H1 (cell line): ENCODE measurements around the gene OGT. TPM values are rescaled to one million over a fixed set of nuclear protein-coding genes. Genes with fewer than 3 reads are reported as not detected.

ENCODE experiments used
- CTCF ChIA-PET: fragments of 300-600 bp; sonication (Branson Sonifier 250); formaldehyde crosslinking; loops from one replicate; lab custom pipeline; 2021; ENCODE audit not compliant: partially characterized antibody; lab: Charles Lee
- POLR2A ChIA-PET: fragments of 300-600 bp; sonication (Branson Sonifier 250); formaldehyde crosslinking; loops from one replicate; lab custom pipeline; 2021; ENCODE audit warnings: inconsistent platforms; ENCODE audit not compliant: partially characterized antibody; lab: Charles Lee
- DNase-seq, 2 experiments: peaks; one replicate each; pipeline versions ENCODE4 v3.0.0 to v3.0.0-alpha.2; 2010 to 2022; ENCODE audit warnings: low spot score in 2 of 2, low read depth in 1 of 2, mixed read lengths in 1 of 2
- FAIRE-seq: peaks from 2 replicates; lab custom pipeline; 2011; peaks lifted over from hg19 to GRCh38; lab: Jason Lieb, UNC
- H2AFZ ChIP-seq: 2 replicates; pipeline ENCODE4 v1.8.1; 2012; ENCODE audit warnings: low read length, inconsistent platforms
- H2AK5ac ChIP-seq: 2 replicates; pipeline ENCODE4 v1.6.1; 2013; ENCODE audit warnings: low read depth, low read length
- H2BK120ac ChIP-seq: replicated peaks from 2 replicates; pipeline ENCODE3; 2013; ENCODE audit warnings: low read depth, low read length, inconsistent platforms
- H2BK12ac ChIP-seq: 2 replicates; pipeline ENCODE4 v1.6.1; 2013; ENCODE audit warnings: low read depth, low read length
- H2BK15ac ChIP-seq: 2 replicates; pipeline ENCODE4 v1.6.1; 2013; ENCODE audit warnings: low read length
- H2BK20ac ChIP-seq: 2 replicates; pipeline ENCODE4 v1.6.1; 2013; ENCODE audit warnings: low read length
- H2BK5ac ChIP-seq: 2 replicates; pipeline ENCODE4 v1.6.1; 2013; ENCODE audit warnings: low read depth, low read length
- H3K14ac ChIP-seq: 2 replicates; pipeline ENCODE4 v1.6.1; 2013; ENCODE audit warnings: inconsistent platforms; ENCODE audit not compliant: insufficient read length
- H3K18ac ChIP-seq: 2 replicates; pipeline ENCODE4 v1.6.1; 2013; ENCODE audit warnings: low read length; ENCODE audit errors: extremely low read depth
- H3K23ac ChIP-seq: 2 replicates; pipeline ENCODE4 v1.6.1; 2013; ENCODE audit warnings: inconsistent platforms; ENCODE audit not compliant: insufficient read length
- H3K23me2 ChIP-seq: 2 replicates; pipeline ENCODE4 v1.6.1; 2013; ENCODE audit warnings: low read depth, low read length
- H3K27ac ChIP-seq: 2 replicates; pipeline ENCODE4 v1.6.1; 2011; ENCODE audit warnings: low read depth, low read length, inconsistent platforms
- H3K27me3 ChIP-seq, 4 experiments: replicated peaks in 1 of 4; 1 replicate in 1 of 4; 2 replicates in 3 of 4; pipeline versions ENCODE4 v1.6.1 to v1.8.1; 2011 to 2013; ENCODE audit warnings: low read length in 3 of 4, mild to moderate bottlenecking in 3 of 4, inconsistent platforms in 2 of 4, mixed read lengths in 2 of 4, moderate library complexity in 1 of 4; ENCODE audit not compliant: control insufficient read depth in 3 of 4, insufficient read depth in 3 of 4; ENCODE audit errors: extremely low read depth in 1 of 4
- H3K36me3 ChIP-seq, 4 experiments: 2 replicates each; pipeline versions ENCODE4 v1.6.1 to v1.8.1; 2011 to 2013; ENCODE audit warnings: mild to moderate bottlenecking in 4 of 4, low read length in 3 of 4, moderate library complexity in 2 of 4, control low read depth in 1 of 4, inconsistent platforms in 1 of 4; ENCODE audit not compliant: insufficient read depth in 4 of 4, control insufficient read depth in 2 of 4
- H3K4ac ChIP-seq: replicated peaks from 2 replicates; pipeline ENCODE3; 2013; ENCODE audit warnings: low read length, low read depth, mixed read lengths, inconsistent platforms; ENCODE audit not compliant: insufficient read length
- H3K4me1 ChIP-seq, 4 experiments: replicated peaks in 1 of 4; 1 replicate in 1 of 4; 2 replicates in 3 of 4; pipeline versions ENCODE4 v1.6.1 to v1.8.1; 2011 to 2013; ENCODE audit warnings: low read length in 3 of 4, inconsistent platforms in 2 of 4, mixed read lengths in 1 of 4; ENCODE audit not compliant: insufficient read depth in 4 of 4, control insufficient read depth in 3 of 4
- H3K4me2 ChIP-seq, 2 experiments: 2 replicates each; pipeline versions ENCODE4 v1.6.1 to v1.8.1; 2011 to 2013; ENCODE audit warnings: low read depth in 2 of 2, low read length in 2 of 2, control low read depth in 1 of 2, inconsistent platforms in 1 of 2, mild to moderate bottlenecking in 1 of 2; ENCODE audit not compliant: insufficient read depth in 1 of 2
- H3K4me3 ChIP-seq, 4 experiments: fragments of 200-600, 300-600 bp in 1 of 4; sonication (generic), shearing (Covaris generic), sonication (Bioruptor Twin) in 1 of 4; 2 replicates each; pipeline versions ENCODE4 v1.5.1 to v1.8.1; 2011 to 2016; ENCODE audit warnings: low read length in 4 of 4, low read depth in 3 of 4, control low read depth in 2 of 4, inconsistent platforms in 2 of 4, mild to moderate bottlenecking in 2 of 4, mixed read lengths in 1 of 4, moderate library complexity in 1 of 4; ENCODE audit not compliant: insufficient read depth in 2 of 4; ENCODE audit errors: extremely low read depth in 1 of 4
- H3K56ac ChIP-seq: replicated peaks from 2 replicates; pipeline ENCODE3; 2013; ENCODE audit warnings: low read depth, mild to moderate bottlenecking, mixed read lengths, low read length, inconsistent platforms; ENCODE audit not compliant: insufficient read length
- H3K79me1 ChIP-seq: 2 replicates; pipeline ENCODE4 v1.6.1; 2013; ENCODE audit warnings: low read depth, low read length, control low read depth
- H3K79me2 ChIP-seq, 2 experiments: 2 replicates each; pipeline versions ENCODE4 v1.6.1 to v1.8.1; 2012 to 2013; ENCODE audit warnings: low read length in 2 of 2, mild to moderate bottlenecking in 2 of 2, inconsistent platforms in 1 of 2; ENCODE audit not compliant: insufficient read depth in 2 of 2, control insufficient read depth in 1 of 2
- H3K9ac ChIP-seq, 4 experiments: replicated peaks in 1 of 4; 1 replicate in 1 of 4; 2 replicates in 3 of 4; pipeline versions ENCODE4 v1.6.1 to v1.8.1; 2011 to 2013; ENCODE audit warnings: low read depth in 3 of 4, low read length in 3 of 4, control low read depth in 2 of 4, mild to moderate bottlenecking in 2 of 4, moderate library complexity in 2 of 4, inconsistent platforms in 1 of 4; ENCODE audit errors: extremely low read depth in 1 of 4
- H3K9me3 ChIP-seq, 2 experiments: 2 replicates each; pipeline versions ENCODE4 v1.6.1 to v1.8.1; 2012 to 2013; ENCODE audit warnings: mild to moderate bottlenecking in 2 of 2, moderate library complexity in 2 of 2, control low read depth in 1 of 2, inconsistent platforms in 1 of 2, low read depth in 1 of 2, low read length in 1 of 2, mixed read lengths in 1 of 2; ENCODE audit not compliant: insufficient read depth in 2 of 2
- H4K20me1 ChIP-seq, 2 experiments: replicated peaks in 1 of 2; 2 replicates each; pipeline versions ENCODE3 to v1.8.1; 2011 to 2013; ENCODE audit warnings: inconsistent platforms in 2 of 2, low read length in 2 of 2, mild to moderate bottlenecking in 1 of 2; ENCODE audit not compliant: insufficient read depth in 2 of 2, control insufficient read depth in 1 of 2
- H4K5ac ChIP-seq: 2 replicates; pipeline ENCODE4 v1.6.1; 2013; ENCODE audit warnings: low read length, low read depth, mixed read lengths, inconsistent platforms; ENCODE audit not compliant: insufficient read length
- H4K8ac ChIP-seq: 2 replicates; pipeline ENCODE4 v1.8.0; 2013; ENCODE audit warnings: mild to moderate bottlenecking, moderate library complexity, low read length, inconsistent platforms; ENCODE audit not compliant: insufficient read depth; ENCODE audit errors: extremely low read depth
- H4K91ac ChIP-seq: replicated peaks from 2 replicates; pipeline ENCODE3; 2013; ENCODE audit warnings: low read length, mixed read lengths, inconsistent platforms; ENCODE audit not compliant: insufficient read length
- CHD1 ChIP-seq: IDR thresholded peaks from 2 replicates; pipeline ENCODE4 v1.6.1; 2012; ENCODE audit warnings: low read depth, low read length, improper control_type of control experiment
- EZH2 ChIP-seq: fragments of 200-600 bp; sonication (generic); IDR thresholded peaks from 2 replicates; pipeline ENCODE4 v1.7.1; 2012; ENCODE audit warnings: low read depth, mild to moderate bottlenecking, moderate library complexity, low read length, inconsistent platforms; ENCODE audit not compliant: severe bottlenecking
- KDM4A ChIP-seq: IDR thresholded peaks from one replicate; pipeline ENCODE4 v1.7.1; 2012; ENCODE audit warnings: low read depth, mild to moderate bottlenecking, moderate library complexity, low read length, inconsistent platforms; ENCODE audit not compliant: severe bottlenecking
- NANOG ChIP-seq: IDR thresholded peaks from 2 replicates; pipeline ENCODE4 v1.6.1; 2011; ENCODE audit warnings: low read length, low read depth, mild to moderate bottlenecking, inconsistent platforms; ENCODE audit not compliant: insufficient read depth, poor library complexity, severe bottlenecking
- POLR2A ChIP-seq, 2 experiments: IDR thresholded peaks; 1 replicate in 1 of 2; 2 replicates in 1 of 2; pipeline ENCODE4 v1.6.1; 2011; ENCODE audit warnings: low read depth in 2 of 2, low read length in 2 of 2, mild to moderate bottlenecking in 2 of 2; ENCODE audit errors: control extremely low read depth in 1 of 2
- RFX5 ChIP-seq: IDR thresholded peaks from 2 replicates; pipeline ENCODE4 v1.6.1; 2011; ENCODE audit warnings: low read depth, low read length, improper control_type of control experiment, borderline replicate concordance
- SAP30 ChIP-seq: fragments of 300-600 bp; sonication (generic); IDR thresholded peaks from 2 replicates; pipeline ENCODE4 v1.7.1; 2012; ENCODE audit warnings: low read length, moderate library complexity, mild to moderate bottlenecking, inconsistent platforms; ENCODE audit not compliant: insufficient read depth, insufficient replicate concordance
- SUZ12 ChIP-seq: fragments of 200-600 bp; sonication (generic); IDR thresholded peaks from 2 replicates; pipeline ENCODE4 v1.6.1; 2012; ENCODE audit warnings: mild to moderate bottlenecking, inconsistent platforms, low read length, moderate library complexity, mixed read lengths
- TAF1 ChIP-seq: IDR thresholded peaks from 2 replicates; pipeline ENCODE4 v1.6.1; 2011; ENCODE audit warnings: mild to moderate bottlenecking, low read depth, low read length
- USF2 ChIP-seq: IDR thresholded peaks from 2 replicates; pipeline ENCODE4 v1.6.1; 2011; ENCODE audit warnings: low read length, improper control_type of control experiment
- WGBS, 2 experiments: shearing (Covaris generic) in 1 of 2; methylation state at CpG; one replicate each; pipeline versions ENCODE4 v1.1.6 to v1.1.7; 2013 to 2015; ENCODE audit warnings: low lambda C conversion rate in 2 of 2, mixed read lengths in 2 of 2, inconsistent platforms in 1 of 2, low coverage in 1 of 2, missing lambda C conversion rate in 1 of 2; ENCODE audit not compliant: insufficient replicate concordance in 2 of 2, insufficient coverage in 1 of 2, insufficient read length in 1 of 2; ENCODE audit errors: extremely low coverage in 1 of 2, missing lambda C conversion rate in 1 of 2; 5-methylcytosine and 5-hydroxymethylcytosine counted together
- polyA plus RNA-seq, 7 experiments: library from polyadenylated mRNA; depleted of rRNA in 3 of 7; stranded (reverse) in 5 of 7; unstranded in 2 of 7; fragments of >200 nt in 5 of 7; fragments of 200-250 nt in 2 of 7; gene quantifications; 1 replicate in 5 of 7; 2 replicates in 1 of 7; 4 replicates in 1 of 7; pipeline versions ENCODE4 v1.2.1 to v1.2.3, GENCODE V29; 2011 to 2013; ENCODE audit warnings: missing spikeins in 2 of 7, mixed read lengths in 2 of 7
- total RNA-seq: library from RNA; stranded (reverse); fragmentation: NEBNext Ultra II Directional; extraction: Animal tissue kit (Norgen Biotek cat#: 25700); gene quantifications from 2 replicates; pipeline ENCODE4 v1.2.1, GENCODE V29; 2021

Gene OGT
- total and polyA plus RNA-seq, 2 of the 8 experiments (the other 6 are each of a cell fraction or from before 2014, with no cell fraction given): 130 to 169 TPM

GRCh38 chrX:71556036-71556435 lies 23.1 kb downstream of the OGT start:
- Histone ChIP-seq H2BK12ac (no peak overlapping the region), H4K5ac (no peak overlapping the region), H2BK5ac (no peak overlapping the region), H3K9me3 (no peaks in the 10 kb centered on the region), H3K4me3 (no peak overlapping the region), H3K14ac (no peak overlapping the region), H2BK20ac (no peak overlapping the region), H3K18ac (no peak overlapping the region), H4K8ac (no peak overlapping the region), H3K23me2 (no peaks in the 10 kb centered on the region), H3K23ac (no peak overlapping the region), H2BK120ac (no peak overlapping the region), H3K4me2 (no peak overlapping the region), H2AFZ (no peak overlapping the region), H2BK15ac (no peak overlapping the region), H2AK5ac (no peak overlapping the region), H3K4me1 (no peaks in the 10 kb centered on the region), H3K27ac (no peak overlapping the region), H3K9ac (no peak overlapping the region), H4K20me1 (peaks cover 0 to 2% of the 10 kb centered on the region in 2 experiments), H4K91ac (no peak overlapping the region), H3K79me2 (peaks cover 0 to 2% of the 10 kb centered on the region in 2 experiments; a peak in 2 of 4 replicates), H3K4ac (no peak overlapping the region), H3K36me3 (peaks cover 12 to 73% (median 44%) of the 10 kb centered on the region in 4 experiments), H3K79me1 (no peaks in the 10 kb centered on the region), H3K56ac (no peak overlapping the region), H3K27me3 (no peaks in the 10 kb centered on the region)
- no peak for TF ChIP-seq TAF1
- no peak for TF ChIP-seq NANOG
- no peak for TF ChIP-seq CHD1
- no peak for TF ChIP-seq EZH2
- no peak for TF ChIP-seq SAP30
- TF ChIP-seq SUZ12: no peak
- TF ChIP-seq POLR2A (IDR thresholded peaks at IDR 0.05; ENCODE audit: control extremely low read depth in 1 of 2, low read depth in 2 of 2, low read length in 2 of 2): no peak
- TF ChIP-seq RFX5: no peak
- no peak for TF ChIP-seq USF2
- TF ChIP-seq KDM4A: no peak
- DNase-seq (no peak), FAIRE-seq (no peak)
- ChIA-PET CTCF (interaction anchor here (1.9 kb wide), 1 partner anchor 9 kb away, joined by 11 read pairs; no protein-coding TSS in a partner anchor), POLR2A (interaction anchor here (1.3 to 1.6 kb wide), 3 partner anchors 11 to 21 kb away, joined by 3 to 5 read pairs (median 4); no protein-coding TSS in a partner anchor)
- 86% methylated on average over 3 of the region's 3 CpGs; no CpG with 5 or more reads in 1 of the 2 experiments for WGBS, 2 experiments
